ENCODE data around the gene MYO3B.
"Not testable (repeated sequence)": the region's sequence is repeated elsewhere in the genome, so short reads cannot be mapped to it uniquely, and the experiment has no call there.

MYO3B gene

GRCh38 chr2:170267071-170267470 is 89.1 kb downstream of the MYO3B start:
- Histone ChIP-seq H3K27ac (ENCODE audit: insufficient read depth, low read depth, low read length, poor library complexity, severe bottlenecking) (no peak overlapping the region), H3K9me3 (ENCODE audit: control insufficient read depth, low read length) (no peaks in the 10 kb centered on the region), H3K27me3 (ENCODE audit: control insufficient read depth, insufficient read depth, low read length, poor library complexity, severe bottlenecking) (no peaks in the 10 kb centered on the region), H3K36me3 (ENCODE audit: control insufficient read depth, insufficient read depth, low read length) (no peaks in the 10 kb centered on the region), H3K4me1 (ENCODE audit: control insufficient read depth, insufficient read depth, low read length) (no peaks in the 10 kb centered on the region), H3K4me3 (ENCODE audit: insufficient read depth, low read depth, low read length) (no peak overlapping the region)

GRCh38 chr2:170270278-170270864 is 92.4 kb downstream of the MYO3B start:
- no peaks in the 10 kb centered on the region for H3K27me3 ChIP-seq (ENCODE audit: control insufficient read depth, insufficient read depth, low read length, poor library complexity, severe bottlenecking)
- H3K4me1 ChIP-seq (ENCODE audit: control insufficient read depth, insufficient read depth, low read length): no peaks in the 10 kb centered on the region
- H3K4me3 ChIP-seq (ENCODE audit: insufficient read depth, low read depth, low read length): no peak overlapping the region
- 88 to 93% methylated on average over 6 of the region's 6 CpGs for WGBS, 2 experiments
- no peaks in the 10 kb centered on the region for H3K36me3 ChIP-seq (ENCODE audit: control insufficient read depth, insufficient read depth, low read length)
- no peak overlapping the region for H3K27ac ChIP-seq (ENCODE audit: insufficient read depth, low read depth, low read length, poor library complexity, severe bottlenecking)
- H3K9me3 ChIP-seq (ENCODE audit: control insufficient read depth, low read length): no peaks in the 10 kb centered on the region

DNA sequence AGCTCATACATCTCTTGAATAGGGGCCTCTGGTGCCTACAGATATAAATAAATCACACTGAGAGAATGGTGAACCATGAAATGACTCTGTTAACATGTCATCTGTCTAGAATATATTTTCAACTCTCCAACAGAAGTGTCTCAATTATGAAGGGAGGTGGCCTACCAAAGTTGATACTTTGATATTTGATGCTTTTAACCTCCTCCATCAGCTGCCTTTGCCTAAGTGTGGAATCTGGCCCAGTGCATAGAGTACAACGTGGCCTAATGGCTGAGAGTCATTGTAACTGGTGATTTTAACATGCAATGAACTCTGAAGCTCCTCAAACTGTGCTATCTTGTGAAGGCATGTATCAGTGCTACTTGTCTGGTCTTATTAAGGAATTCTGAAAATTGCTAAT is 93.4 kb downstream of the MYO3B start:
- 92 to 97% methylated on average over 1 of the region's 1 CpG for WGBS, 2 experiments
- Histone ChIP-seq H3K27me3 (ENCODE audit: control insufficient read depth, insufficient read depth, low read length, poor library complexity, severe bottlenecking) (no peaks in the 10 kb centered on the region), H3K9me3 (ENCODE audit: control insufficient read depth, low read length) (no peaks in the 10 kb centered on the region), H3K27ac (ENCODE audit: insufficient read depth, low read depth, low read length, poor library complexity, severe bottlenecking) (no peak overlapping the region), H3K4me1 (ENCODE audit: control insufficient read depth, insufficient read depth, low read length) (no peaks in the 10 kb centered on the region), H3K36me3 (ENCODE audit: control insufficient read depth, insufficient read depth, low read length) (no peaks in the 10 kb centered on the region), H3K4me3 (ENCODE audit: insufficient read depth, low read depth, low read length) (no peak overlapping the region)

- WGBS, 2 experiments: 73 to 93% methylated on average over 2 to 3 of the region's 3 CpGs
- H3K27me3 ChIP-seq (ENCODE audit: control insufficient read depth, insufficient read depth, low read length, poor library complexity, severe bottlenecking): no peaks in the 10 kb centered on the region
- H3K4me3 ChIP-seq (ENCODE audit: insufficient read depth, low read depth, low read length): no peak overlapping the region
Measured at GRCh38 chr2:170276056-170276455, 98.1 kb downstream of the MYO3B start.

GRCh38 chr2:170276925-170277629 is 99.1 kb downstream of the MYO3B start:
- no peaks in the 10 kb centered on the region for H3K36me3 ChIP-seq (ENCODE audit: control insufficient read depth, insufficient read depth, low read length)
- no peaks in the 10 kb centered on the region for H3K27me3 ChIP-seq (ENCODE audit: control insufficient read depth, insufficient read depth, low read length, poor library complexity, severe bottlenecking)
- H3K4me1 ChIP-seq (ENCODE audit: control insufficient read depth, insufficient read depth, low read length): peaks cover 4% of the 10 kb centered on the region
- H3K9me3 ChIP-seq (ENCODE audit: control insufficient read depth, low read length): no peaks in the 10 kb centered on the region
- WGBS, 2 experiments: 65 to 81% methylated on average over 2 of the region's 2 CpGs
- H3K4me3 ChIP-seq (ENCODE audit: insufficient read depth, low read depth, low read length): no peak overlapping the region
- no peak overlapping the region for H3K27ac ChIP-seq (ENCODE audit: insufficient read depth, low read depth, low read length, poor library complexity, severe bottlenecking)

More at GRCh38 chr2:170276056-170276455, 98.1 kb downstream of the MYO3B start:
- Histone ChIP-seq H3K27ac (ENCODE audit: insufficient read depth, low read depth, low read length, poor library complexity, severe bottlenecking) (no peak overlapping the region), H3K36me3 (ENCODE audit: control insufficient read depth, insufficient read depth, low read length) (no peaks in the 10 kb centered on the region), H3K4me1 (ENCODE audit: control insufficient read depth, insufficient read depth, low read length) (peaks cover 4% of the 10 kb centered on the region), H3K9me3 (ENCODE audit: control insufficient read depth, low read length) (no peaks in the 10 kb centered on the region)

DNA sequence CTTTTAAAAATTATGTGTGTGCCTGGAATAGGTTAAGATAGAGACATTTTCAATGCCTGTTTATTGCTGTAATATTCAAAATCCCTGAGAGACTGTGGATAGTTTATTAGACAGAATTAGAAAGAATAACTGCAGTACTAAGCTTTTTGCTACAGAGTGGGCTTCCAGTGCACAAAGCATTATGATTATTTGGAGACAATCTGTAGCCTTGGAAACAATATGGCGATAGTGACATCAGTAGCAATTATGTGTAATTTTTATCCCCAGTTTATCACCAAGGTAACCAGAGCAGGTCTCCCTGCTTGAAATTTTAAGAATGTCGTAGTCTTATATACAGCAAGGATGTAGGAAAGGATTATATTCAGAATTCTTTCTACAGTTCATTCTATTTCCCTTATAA is 100.0 kb downstream of the MYO3B start:
- no peaks in the 10 kb centered on the region for H3K27me3 ChIP-seq (ENCODE audit: control insufficient read depth, insufficient read depth, low read length, poor library complexity, severe bottlenecking)
- 100% methylated on average over 1 of the region's 2 CpGs for WGBS, 2 experiments
- H3K4me3 ChIP-seq (ENCODE audit: insufficient read depth, low read depth, low read length): no peak overlapping the region
- no peaks in the 10 kb centered on the region for H3K36me3 ChIP-seq (ENCODE audit: control insufficient read depth, insufficient read depth, low read length)
- no peak overlapping the region for H3K27ac ChIP-seq (ENCODE audit: insufficient read depth, low read depth, low read length, poor library complexity, severe bottlenecking)
- H3K4me1 ChIP-seq (ENCODE audit: control insufficient read depth, insufficient read depth, low read length): peaks cover 4% of the 10 kb centered on the region
- no peaks in the 10 kb centered on the region for H3K9me3 ChIP-seq (ENCODE audit: control insufficient read depth, low read length)

- not testable (repeated sequence) for H3K9me3 ChIP-seq (ENCODE audit: control insufficient read depth, low read length); H3K27me3 ChIP-seq (ENCODE audit: control insufficient read depth, insufficient read depth, low read length, poor library complexity, severe bottlenecking); H3K27ac ChIP-seq (ENCODE audit: insufficient read depth, low read depth, low read length, poor library complexity, severe bottlenecking); H3K36me3 ChIP-seq (ENCODE audit: control insufficient read depth, insufficient read depth, low read length); H3K4me1 ChIP-seq (ENCODE audit: control insufficient read depth, insufficient read depth, low read length); H3K4me3 ChIP-seq (ENCODE audit: insufficient read depth, low read depth, low read length)
- WGBS, 2 experiments: 90 to 96% methylated on average over 2 of the region's 2 CpGs
Measured at GRCh38 chr2:170279615-170280014, 101.7 kb downstream of the MYO3B start.

DNA sequence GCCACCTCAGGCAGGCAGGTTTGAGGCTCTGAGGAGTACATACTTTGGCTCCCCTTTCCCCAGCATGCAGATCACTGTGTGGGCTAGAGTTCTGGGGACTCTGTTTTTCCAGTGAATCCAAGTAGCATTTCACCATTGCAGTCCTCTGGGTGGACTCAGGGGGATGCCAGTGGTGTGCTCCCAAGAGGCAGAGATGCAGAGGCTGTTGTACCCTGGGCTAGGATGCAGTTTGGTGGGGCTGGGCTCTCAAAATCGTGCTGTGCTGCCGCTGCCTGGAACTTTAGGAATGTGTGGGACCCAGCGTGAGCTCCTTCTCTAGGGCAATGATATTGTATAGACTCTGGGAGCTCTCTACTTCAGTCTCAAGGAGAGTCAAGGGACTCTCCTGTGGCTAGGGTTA is 104.9 kb downstream of the MYO3B start:
- Histone ChIP-seq H3K4me1 (ENCODE audit: control insufficient read depth, insufficient read depth, low read length) (no peaks in the 10 kb centered on the region), H3K27ac (ENCODE audit: insufficient read depth, low read depth, low read length, poor library complexity, severe bottlenecking) (no peak overlapping the region), H3K27me3 (ENCODE audit: control insufficient read depth, insufficient read depth, low read length, poor library complexity, severe bottlenecking) (no peaks in the 10 kb centered on the region), H3K4me3 (ENCODE audit: insufficient read depth, low read depth, low read length) (no peak overlapping the region), H3K36me3 (ENCODE audit: control insufficient read depth, insufficient read depth, low read length) (no peaks in the 10 kb centered on the region), H3K9me3 (ENCODE audit: control insufficient read depth, low read length) (peaks cover 4% of the 10 kb centered on the region)
- 25 to 28% methylated on average over 3 of the region's 3 CpGs for WGBS, 2 experiments

DNA sequence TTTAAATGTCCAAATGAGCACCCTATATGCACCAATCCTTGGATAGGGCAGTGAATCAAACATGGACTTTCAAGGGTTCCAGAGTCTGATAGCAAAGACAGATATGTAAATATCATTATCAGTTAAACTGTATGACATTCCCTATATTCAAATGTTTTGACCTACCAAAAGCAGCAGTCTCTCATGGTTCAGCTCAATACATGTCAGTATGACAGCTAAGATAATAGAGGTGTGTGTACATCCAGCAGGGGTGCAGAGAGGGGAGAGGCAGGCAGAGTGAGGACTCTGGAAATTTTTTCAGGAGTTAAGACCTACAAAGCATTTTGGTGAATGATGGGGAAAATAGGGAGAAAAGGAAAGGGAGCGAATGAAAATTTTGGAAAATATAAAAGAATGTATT is 106.3 kb downstream of the MYO3B start:
- Histone ChIP-seq H3K9me3 (ENCODE audit: control insufficient read depth, low read length) (peaks cover 4% of the 10 kb centered on the region), H3K36me3 (ENCODE audit: control insufficient read depth, insufficient read depth, low read length) (no peaks in the 10 kb centered on the region), H3K27ac (ENCODE audit: insufficient read depth, low read depth, low read length, poor library complexity, severe bottlenecking) (no peak overlapping the region), H3K27me3 (ENCODE audit: control insufficient read depth, insufficient read depth, low read length, poor library complexity, severe bottlenecking) (no peaks in the 10 kb centered on the region), H3K4me1 (ENCODE audit: control insufficient read depth, insufficient read depth, low read length) (no peaks in the 10 kb centered on the region), H3K4me3 (ENCODE audit: insufficient read depth, low read depth, low read length) (no peak overlapping the region)
- WGBS, 2 experiments: 91 to 94% methylated on average over 1 of the region's 1 CpG

DNA sequence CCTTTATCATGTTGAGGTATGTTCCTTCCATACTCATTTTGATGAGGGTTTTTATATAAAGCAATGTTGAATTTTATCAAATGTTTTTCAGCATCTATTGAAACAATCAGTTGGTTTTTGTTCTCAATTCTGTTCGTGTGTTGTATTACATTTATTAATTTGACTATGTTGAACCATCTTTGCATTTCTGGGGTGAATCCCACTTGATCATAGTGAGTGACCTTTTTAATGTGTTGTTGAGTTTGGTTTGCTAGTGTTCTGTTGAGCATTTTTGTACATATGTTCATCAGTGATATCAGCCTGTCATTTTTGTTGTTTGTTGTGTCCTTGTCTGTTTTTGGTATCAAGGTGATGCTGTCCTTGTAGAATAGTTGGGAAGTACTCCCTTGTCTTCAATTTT is 110.9 kb downstream of the MYO3B start:
- WGBS, 2 experiments: 75 to 88% methylated on average over 1 of the region's 1 CpG
- no peaks in the 10 kb centered on the region for H3K36me3 ChIP-seq (ENCODE audit: control insufficient read depth, insufficient read depth, low read length)
- H3K27ac ChIP-seq (ENCODE audit: insufficient read depth, low read depth, low read length, poor library complexity, severe bottlenecking): no peak overlapping the region
- peaks cover 4% of the 10 kb centered on the region for H3K9me3 ChIP-seq (ENCODE audit: control insufficient read depth, low read length)
- H3K4me3 ChIP-seq (ENCODE audit: insufficient read depth, low read depth, low read length): no peak overlapping the region
- no peaks in the 10 kb centered on the region for H3K27me3 ChIP-seq (ENCODE audit: control insufficient read depth, insufficient read depth, low read length, poor library complexity, severe bottlenecking)
- H3K4me1 ChIP-seq (ENCODE audit: control insufficient read depth, insufficient read depth, low read length): no peaks in the 10 kb centered on the region
